ENCODE measurements around the gene CACNG7.

Gene CACNG7

GRCh38 chr19:53969366-53969765 lies 60.3 kb downstream of the CACNG7 start:
- H3K36me3 ChIP-seq (ENCODE audit: insufficient read depth, low read length) = no peaks in the 10 kb centered on the region
- no peaks in the 10 kb centered on the region for H3K9me3 ChIP-seq (ENCODE audit: insufficient read depth, low read depth, low read length)
- H3F3A ChIP-seq (ENCODE audit: low read depth) = no peaks in the 10 kb centered on the region
- H2AFZ ChIP-seq (ENCODE audit: low read length) = no peak overlapping the region
- H3K9ac ChIP-seq (ENCODE audit: low read depth, low read length, poor library complexity, severe bottlenecking) = no peak overlapping the region
- no peak for TF ChIP-seq CTCF (conservative IDR thresholded peaks at IDR 0.05; ENCODE audit: low read length)
- no peak overlapping the region for H3K4me3 ChIP-seq (ENCODE audit: low read length, poor library complexity, severe bottlenecking)
- H3K27me3 ChIP-seq (ENCODE audit: insufficient read depth, low read length, poor library complexity, severe bottlenecking) = no peaks in the 10 kb centered on the region
- no peaks in the 10 kb centered on the region for H3K79me2 ChIP-seq (ENCODE audit: insufficient read depth, low read length)
- no peaks in the 10 kb centered on the region for H4K20me1 ChIP-seq (ENCODE audit: insufficient read depth, low read length, poor library complexity, severe bottlenecking)
- H3K9me2 ChIP-seq (replicated peaks; ENCODE audit: low read depth, low read length) = no peaks in the 10 kb centered on the region
- H3K4me1 ChIP-seq (ENCODE audit: insufficient read depth, low read length, poor library complexity, severe bottlenecking) = no peaks in the 10 kb centered on the region
- H3K4me2 ChIP-seq (ENCODE audit: low read depth, low read length, poor library complexity, severe bottlenecking) = no peak overlapping the region

GRCh38 chr19:53971673-53972072 lies 62.6 kb downstream of the CACNG7 start:
- Histone ChIP-seq H2AFZ (ENCODE audit: low read length) (no peak overlapping the region), H3K4me2 (ENCODE audit: low read depth, low read length, poor library complexity, severe bottlenecking) (no peak overlapping the region), H3K79me2 (ENCODE audit: insufficient read depth, low read length) (no peaks in the 10 kb centered on the region), H3K27me3 (ENCODE audit: insufficient read depth, low read length, poor library complexity, severe bottlenecking) (no peaks in the 10 kb centered on the region), H3K9me2 (replicated peaks; ENCODE audit: low read depth, low read length) (no peaks in the 10 kb centered on the region), H3K9me3 (ENCODE audit: insufficient read depth, low read depth, low read length) (no peaks in the 10 kb centered on the region), H3K36me3 (ENCODE audit: insufficient read depth, low read length) (no peaks in the 10 kb centered on the region), H3F3A (ENCODE audit: low read depth) (no peaks in the 10 kb centered on the region), H3K9ac (ENCODE audit: low read depth, low read length, poor library complexity, severe bottlenecking) (no peak overlapping the region), H3K4me1 (ENCODE audit: insufficient read depth, low read length, poor library complexity, severe bottlenecking) (no peaks in the 10 kb centered on the region), H4K20me1 (ENCODE audit: insufficient read depth, low read length, poor library complexity, severe bottlenecking) (no peaks in the 10 kb centered on the region), H3K4me3 (ENCODE audit: low read length, poor library complexity, severe bottlenecking) (no peak overlapping the region)
- TF ChIP-seq CTCF (conservative IDR thresholded peaks at IDR 0.05; ENCODE audit: low read length) (no peak), EZH2phosphoT487 (IDR thresholded peaks at IDR 0.05; ENCODE audit: borderline replicate concordance) (no peak)

GRCh38 chr19:53977429-53977990 lies 68.4 kb downstream of the CACNG7 start:
- TF ChIP-seq CTCF (conservative IDR thresholded peaks at IDR 0.05; ENCODE audit: low read length) = no peak
- H3K4me3 ChIP-seq (ENCODE audit: low read length, poor library complexity, severe bottlenecking) = peak overlapping the region; percentile 38

More at GRCh38 chr19:53977429-53977990, 68.4 kb downstream of the CACNG7 start:
- Histone ChIP-seq H3K79me2 (ENCODE audit: insufficient read depth, low read length) (no peaks in the 10 kb centered on the region), H3K9me3 (ENCODE audit: insufficient read depth, low read depth, low read length) (no peaks in the 10 kb centered on the region), H3K4me1 (ENCODE audit: insufficient read depth, low read length, poor library complexity, severe bottlenecking) (no peaks in the 10 kb centered on the region), H2AFZ (ENCODE audit: low read length) (peak overlapping the region; percentile 77), H3F3A (ENCODE audit: low read depth) (no peaks in the 10 kb centered on the region), H4K20me1 (ENCODE audit: insufficient read depth, low read length, poor library complexity, severe bottlenecking) (no peaks in the 10 kb centered on the region), H3K4me2 (ENCODE audit: low read depth, low read length, poor library complexity, severe bottlenecking) (peak overlapping the region; percentile 43), H3K9me2 (replicated peaks; ENCODE audit: low read depth, low read length) (no peaks in the 10 kb centered on the region), H3K36me3 (ENCODE audit: insufficient read depth, low read length) (no peaks in the 10 kb centered on the region), H3K9ac (ENCODE audit: low read depth, low read length, poor library complexity, severe bottlenecking) (no peak overlapping the region), H3K27me3 (ENCODE audit: insufficient read depth, low read length, poor library complexity, severe bottlenecking) (no peaks in the 10 kb centered on the region)
